GM12875 (cell line): ENCODE measurements around the gene DHRS4L2.
"Not testable (repeated sequence)": the region's sequence is repeated elsewhere in the genome, so short reads cannot be mapped to it uniquely, and the experiment has no call there.

Experiments
- H3K4me3 ChIP-seq: one replicate; pipeline ENCODE4 v1.5.1; 2011; ENCODE audit warnings: low read depth, low read length, control low read depth
- TF ChIP-seq, protein P1 (sequence below): IDR thresholded peaks from 2 replicates; pipeline ENCODE4 v1.5.1; 2011; ENCODE audit warnings: low read depth, mild to moderate bottlenecking, control low read depth, inconsistent platforms, low read length, moderate library complexity, borderline replicate concordance; ENCODE audit not compliant: insufficient read depth

The DHRS4L2 gene

DNA sequence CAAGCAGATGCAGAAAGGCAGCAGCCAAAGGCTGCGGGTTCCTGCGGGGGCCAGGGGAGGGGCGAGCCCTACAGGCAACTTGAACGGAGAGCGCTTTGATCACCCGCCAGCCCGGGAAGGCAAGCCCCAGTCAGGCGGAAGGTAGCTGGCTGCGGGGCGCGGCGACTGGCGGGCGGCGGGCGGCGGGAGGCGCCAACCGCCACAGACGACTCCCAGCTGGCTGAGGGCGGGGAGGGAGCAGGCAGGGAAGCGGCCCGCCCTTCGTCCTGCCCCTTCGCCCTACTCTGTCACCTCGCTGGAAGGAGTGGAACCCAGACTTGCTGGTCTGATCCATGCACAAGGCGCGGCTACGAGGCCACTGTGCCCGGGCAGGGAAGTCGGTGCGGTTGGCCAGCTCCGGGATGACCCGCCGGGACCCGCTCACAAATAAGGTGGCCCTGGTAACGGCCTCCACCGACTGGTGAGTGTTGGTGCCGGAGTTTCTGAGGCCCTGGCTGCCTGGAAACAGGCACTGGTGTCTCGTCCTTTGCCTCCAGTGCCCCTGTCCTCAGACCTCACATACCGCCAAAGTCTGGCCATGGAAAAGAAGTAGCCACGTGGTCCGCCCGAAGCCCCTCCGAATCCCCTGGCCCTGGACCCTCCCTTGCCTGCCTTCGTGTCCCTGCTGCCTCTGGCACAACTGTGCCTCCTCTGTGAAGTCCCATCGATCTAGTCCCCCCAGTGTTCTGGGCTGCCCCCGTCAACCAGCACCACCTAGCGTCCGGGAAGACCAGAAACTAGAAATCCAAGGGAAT is 47.6 kb downstream of the DHRS4L2 start:
- H3K4me3 ChIP-seq: peak overlapping the region; percentile 55
- TF ChIP-seq, protein P1, sequence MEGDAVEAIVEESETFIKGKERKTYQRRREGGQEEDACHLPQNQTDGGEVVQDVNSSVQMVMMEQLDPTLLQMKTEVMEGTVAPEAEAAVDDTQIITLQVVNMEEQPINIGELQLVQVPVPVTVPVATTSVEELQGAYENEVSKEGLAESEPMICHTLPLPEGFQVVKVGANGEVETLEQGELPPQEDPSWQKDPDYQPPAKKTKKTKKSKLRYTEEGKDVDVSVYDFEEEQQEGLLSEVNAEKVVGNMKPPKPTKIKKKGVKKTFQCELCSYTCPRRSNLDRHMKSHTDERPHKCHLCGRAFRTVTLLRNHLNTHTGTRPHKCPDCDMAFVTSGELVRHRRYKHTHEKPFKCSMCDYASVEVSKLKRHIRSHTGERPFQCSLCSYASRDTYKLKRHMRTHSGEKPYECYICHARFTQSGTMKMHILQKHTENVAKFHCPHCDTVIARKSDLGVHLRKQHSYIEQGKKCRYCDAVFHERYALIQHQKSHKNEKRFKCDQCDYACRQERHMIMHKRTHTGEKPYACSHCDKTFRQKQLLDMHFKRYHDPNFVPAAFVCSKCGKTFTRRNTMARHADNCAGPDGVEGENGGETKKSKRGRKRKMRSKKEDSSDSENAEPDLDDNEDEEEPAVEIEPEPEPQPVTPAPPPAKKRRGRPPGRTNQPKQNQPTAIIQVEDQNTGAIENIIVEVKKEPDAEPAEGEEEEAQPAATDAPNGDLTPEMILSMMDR: peak; percentile 70

DNA sequence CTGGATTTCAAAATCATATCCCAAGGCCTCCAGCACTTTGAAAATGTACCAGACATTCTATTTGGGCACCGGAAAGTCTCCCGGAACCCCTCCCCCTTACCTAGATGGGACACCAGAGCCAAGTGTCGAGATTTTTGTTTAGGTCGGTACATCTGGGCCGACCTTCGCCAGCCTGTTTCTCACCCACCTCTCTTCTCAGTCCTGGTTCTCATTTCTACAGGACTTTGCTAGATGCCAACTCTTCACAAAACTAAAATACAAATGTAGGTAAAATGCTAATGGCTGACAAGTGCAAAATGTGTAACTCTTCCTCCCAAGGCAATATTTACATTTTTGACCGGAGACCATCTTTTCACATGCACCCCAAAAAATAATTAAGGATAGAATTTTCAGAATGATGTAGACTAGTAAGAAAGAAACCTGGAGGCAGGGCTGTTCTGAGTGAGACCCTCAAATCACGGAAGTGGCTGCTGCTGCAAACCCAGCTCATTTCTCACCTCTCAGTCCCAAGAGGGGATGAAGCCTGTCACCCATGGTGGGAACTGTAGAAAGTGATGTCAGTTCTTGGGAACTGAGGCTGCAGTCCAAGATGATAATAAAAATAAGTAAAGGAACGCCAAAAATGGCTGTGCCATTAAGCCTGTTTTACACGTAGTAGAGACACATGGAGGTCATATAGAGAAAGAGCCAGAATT is 48.4 kb downstream of the DHRS4L2 start:
- peak overlapping the region; percentile 55 for H3K4me3 ChIP-seq

DNA sequence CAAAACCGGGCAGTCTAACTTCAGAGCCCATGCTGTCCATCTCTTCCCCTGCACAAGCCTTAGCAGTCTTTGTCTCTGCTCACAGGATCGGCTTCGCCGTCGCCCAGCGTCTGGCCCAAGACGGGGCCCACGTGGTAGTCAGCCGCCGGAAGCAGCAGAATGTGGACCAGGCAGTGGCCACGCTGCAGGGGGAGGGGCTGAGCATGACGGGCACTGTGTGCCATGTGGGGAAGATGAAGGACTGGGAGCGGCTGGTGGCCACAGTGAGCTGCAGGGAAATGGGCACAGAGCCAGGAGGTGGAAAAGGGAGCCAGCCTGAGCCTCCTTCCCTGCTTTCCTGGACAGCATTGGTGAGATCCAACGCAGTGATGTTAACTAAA is 48.9 kb downstream of the DHRS4L2 start:
- TF ChIP-seq, protein P1: no peak

DNA sequence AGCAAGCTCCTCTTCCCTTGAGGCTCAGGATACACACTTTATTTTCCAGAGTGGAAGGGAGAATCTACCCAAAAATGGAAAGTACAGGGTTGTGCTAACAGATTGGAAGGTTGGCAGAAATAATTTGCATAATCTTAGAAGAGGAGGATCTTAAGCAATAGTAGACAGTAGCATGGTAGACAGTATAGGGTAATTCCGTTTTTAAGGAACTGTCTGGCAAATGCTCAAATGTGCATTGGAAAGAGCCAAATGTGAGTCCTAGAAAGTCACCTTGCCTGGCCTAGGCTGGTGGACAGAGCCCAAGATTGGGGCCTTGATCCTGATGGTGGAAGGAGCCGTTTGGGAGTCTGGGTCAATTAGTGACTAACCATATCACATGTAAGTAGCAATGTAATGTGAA is 50.0 kb downstream of the DHRS4L2 start:
- TF ChIP-seq, protein P1: no peak
- no peak overlapping the region for H3K4me3 ChIP-seq

More for the DNA sequence above, 48.9 kb downstream of the DHRS4L2 start:
- no peak overlapping the region for H3K4me3 ChIP-seq

DNA sequence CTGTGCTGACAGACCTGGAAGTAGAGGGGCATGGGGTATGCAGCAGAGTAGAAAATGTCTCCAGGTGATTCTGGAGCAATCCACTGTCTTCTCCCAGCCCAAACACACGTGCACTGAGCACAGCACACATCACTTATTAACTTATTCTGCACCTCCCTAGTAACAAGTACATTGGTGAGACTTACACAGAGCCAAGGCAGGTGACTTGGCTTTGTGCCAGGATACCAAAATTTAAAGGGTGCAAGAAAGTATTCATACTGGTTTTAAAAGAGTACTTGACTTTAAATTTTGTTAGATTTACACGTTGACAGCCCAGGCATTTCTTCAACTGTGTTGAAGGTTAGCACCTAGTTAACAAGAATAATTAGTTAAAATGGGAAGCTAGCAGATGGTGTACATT is 52.0 kb downstream of the DHRS4L2 start:
- H3K4me3 ChIP-seq: no peak overlapping the region
- TF ChIP-seq, protein P1: no peak

DNA sequence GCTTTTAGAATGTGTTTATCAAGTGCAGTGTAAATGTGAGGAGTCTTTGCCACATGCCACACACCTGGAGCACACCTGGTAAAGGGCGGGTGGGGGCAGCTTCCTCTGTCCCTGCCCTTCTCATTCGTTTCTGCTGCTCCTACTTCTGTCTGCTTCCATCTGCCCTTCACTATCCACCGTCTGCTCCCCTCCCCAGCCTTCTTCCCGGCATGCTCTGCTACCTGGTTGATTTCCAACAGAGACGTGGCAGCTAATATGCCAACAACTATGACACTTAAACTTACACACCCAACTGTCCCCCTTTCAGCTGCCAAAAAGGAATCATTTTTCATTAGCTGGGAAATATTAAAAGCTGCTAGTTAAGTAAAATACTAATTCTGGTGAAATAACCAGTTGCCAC is 54.0 kb downstream of the DHRS4L2 start:
- TF ChIP-seq, protein P1: no peak
- no peak overlapping the region for H3K4me3 ChIP-seq

DNA sequence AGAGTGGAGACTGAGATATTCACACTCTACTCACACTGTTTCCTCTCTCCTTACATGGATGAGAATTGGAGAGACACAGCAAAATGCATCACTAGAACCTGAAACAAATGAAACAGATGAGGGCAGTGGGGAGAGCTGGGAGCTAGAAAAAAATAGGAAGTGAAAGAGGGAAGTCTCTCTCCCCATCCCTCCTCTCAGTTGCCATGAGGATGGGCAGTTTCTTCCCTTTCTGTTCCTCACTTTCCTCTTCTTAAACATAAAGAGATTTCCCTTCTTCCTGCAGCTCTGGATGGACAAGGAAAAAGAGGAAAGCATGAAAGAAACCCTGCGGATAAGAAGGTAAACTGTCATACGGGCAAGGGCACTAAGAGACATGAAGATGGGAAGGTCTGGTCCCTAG is 60.3 kb downstream of the DHRS4L2 start:
- H3K4me3 ChIP-seq: not testable (repeated sequence)

DNA sequence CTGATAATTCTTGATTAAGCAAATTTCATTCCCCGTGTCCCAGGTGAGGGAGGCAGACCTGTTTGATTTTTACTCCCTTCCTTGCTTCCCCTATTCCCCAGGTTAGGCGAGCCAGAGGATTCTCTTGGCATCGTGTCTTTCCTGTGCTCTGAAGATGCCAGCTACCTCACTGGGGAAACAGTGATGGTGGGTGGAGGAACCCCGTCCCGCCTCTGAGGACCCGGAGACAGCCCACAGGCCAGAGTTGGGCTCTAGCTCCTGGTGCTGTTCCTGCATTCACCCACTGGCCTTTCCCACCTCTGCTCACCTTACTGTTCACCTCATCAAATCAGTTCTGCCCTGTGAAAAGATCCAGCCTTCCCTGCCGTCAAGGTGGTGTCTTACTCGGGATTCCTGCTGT is 62.0 kb downstream of the DHRS4L2 start:
- not testable (repeated sequence) for H3K4me3 ChIP-seq
